A549 (cell line): Measurements from ENCODE around the gene HELT.

Experiments
- BCL3 ChIP-seq: fragments of >200 bp; sonication (Bioruptor Twin); formaldehyde crosslinking; IDR thresholded peaks from 3 replicates; pipeline ENCODE4 v1.6.1; 2016
- CEBPB ChIP-seq, 2 experiments: fragments of >200 bp in 1 of 2; sonication (Bioruptor Twin) in 1 of 2; formaldehyde crosslinking in 1 of 2; IDR thresholded peaks; 2 replicates each; pipeline ENCODE4 v1.6.1; 2012 to 2016
- CHD4 ChIP-seq: fragments of 200-600 bp; sonication (generic); IDR thresholded peaks from 2 replicates; pipeline ENCODE4 v1.6.1; 2016; ENCODE audit warnings: antibody characterized with exemption, mild to moderate bottlenecking, borderline replicate concordance
- CTCF ChIP-seq: fragments of >200 bp; sonication (Bioruptor Twin); formaldehyde crosslinking; IDR thresholded peaks from 3 replicates; pipeline ENCODE4 v1.5.1; 2016
- EHMT2 ChIP-seq: fragments of 200-600 bp; sonication (generic); IDR thresholded peaks from 2 replicates; pipeline ENCODE4 v1.6.1; 2016; ENCODE audit warnings: antibody characterized with exemption, low read depth, mild to moderate bottlenecking, moderate library complexity
- HOXA7 ChIP-seq: fragments of 250-450 bp; sonication (Bioruptor Pico); IDR thresholded peaks from 2 replicates; pipeline ENCODE4 v1.5.0; 2020; ENCODE audit warnings: mild to moderate bottlenecking, moderate library complexity
- KDM1A ChIP-seq: fragments of 200-600 bp; sonication (generic); IDR thresholded peaks from 2 replicates; pipeline ENCODE4 v1.6.1; 2016; ENCODE audit warnings: low read depth, mild to moderate bottlenecking
- NR3C1 ChIP-seq: fragments of >200 bp; sonication (Bioruptor Twin); formaldehyde crosslinking; IDR thresholded peaks from 3 replicates; pipeline ENCODE4 v1.6.1; 2017
- POLR2A ChIP-seq: IDR thresholded peaks from 2 replicates; pipeline ENCODE4 v1.6.1; 2012; ENCODE audit warnings: mild to moderate bottlenecking, low read length
- RAD21 ChIP-seq, 2 experiments: fragments of >200 bp in 1 of 2; sonication (Bioruptor Twin) in 1 of 2; formaldehyde crosslinking in 1 of 2; IDR thresholded peaks in 1 of 2; conservative IDR thresholded peaks in 1 of 2; 2 replicates in 1 of 2; 3 replicates in 1 of 2; pipeline ENCODE4 v1.6.1; 2012 to 2018; ENCODE audit warnings: inconsistent platforms in 1 of 2
- SMC3 ChIP-seq: fragments of >200 bp; sonication (Bioruptor Twin); formaldehyde crosslinking; IDR thresholded peaks from 3 replicates; pipeline ENCODE4 v1.6.1; 2018; ENCODE audit warnings: inconsistent platforms
- SREBF2 ChIP-seq: fragments of 450-650 bp; IDR thresholded peaks from 2 replicates; pipeline ENCODE4 v1.6.1; 2014; ENCODE audit warnings: mild to moderate bottlenecking, moderate library complexity

GRCh38 chr4:185018834-185019455 is 655 bp downstream of the HELT start:
- no peak for TF ChIP-seq SREBF2
- TF ChIP-seq POLR2A: no peak
- no peak for TF ChIP-seq RAD21 (conservative IDR thresholded peaks at IDR 0.05 in 1 of 2, IDR thresholded peaks at IDR 0.05 in 1 of 2)
- TF ChIP-seq SMC3: no peak
- no peak for TF ChIP-seq EHMT2
- TF ChIP-seq CEBPB (IDR thresholded peaks at IDR 0.05): no peak
- TF ChIP-seq BCL3: no peak
- TF ChIP-seq CTCF: no peak
- TF ChIP-seq CHD4: no peak
- no peak for TF ChIP-seq KDM1A
- TF ChIP-seq NR3C1: no peak
- TF ChIP-seq HOXA7 (CRISPR knock-in tag): no peak
